ENCODE results near the gene FBXL22. TPM values are rescaled to one million over a fixed set of nuclear protein-coding genes. Genes with fewer than 3 reads are reported as not detected.

FBXL22 gene
- total RNA-seq, 1 donor: 0.54 TPM

DNA sequence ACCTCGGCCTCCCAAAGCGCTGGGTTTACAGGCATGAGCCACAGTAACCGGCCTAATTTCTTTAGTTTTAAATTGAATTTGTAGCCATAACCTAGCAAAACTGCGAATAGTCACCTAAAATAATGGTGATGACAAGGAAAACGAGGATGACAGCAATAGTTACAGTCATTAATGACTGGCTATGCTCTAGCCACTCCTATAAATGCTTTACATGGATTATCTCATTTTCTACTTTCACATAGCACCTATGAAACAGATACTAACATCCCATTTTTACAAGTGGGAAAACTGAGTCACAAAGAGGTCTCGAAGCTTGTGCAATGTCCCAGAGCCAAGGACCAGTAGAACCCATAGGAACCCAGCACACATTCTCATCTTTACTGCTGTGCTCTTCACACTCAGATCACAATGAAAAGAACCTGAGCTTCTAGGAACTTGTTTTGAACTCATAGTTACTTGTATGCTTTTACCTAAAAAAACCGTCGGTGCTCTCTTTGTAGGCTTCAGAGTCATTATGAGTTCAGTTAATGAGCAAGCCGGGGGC, 39.4 kb downstream of the FBXL22 start:
- no peak overlapping the region for H3K4me3 ChIP-seq (ENCODE audit: low read depth, low read length)
- DNase-seq (ENCODE audit: low read depth): no peak
- TF ChIP-seq, protein P1, sequence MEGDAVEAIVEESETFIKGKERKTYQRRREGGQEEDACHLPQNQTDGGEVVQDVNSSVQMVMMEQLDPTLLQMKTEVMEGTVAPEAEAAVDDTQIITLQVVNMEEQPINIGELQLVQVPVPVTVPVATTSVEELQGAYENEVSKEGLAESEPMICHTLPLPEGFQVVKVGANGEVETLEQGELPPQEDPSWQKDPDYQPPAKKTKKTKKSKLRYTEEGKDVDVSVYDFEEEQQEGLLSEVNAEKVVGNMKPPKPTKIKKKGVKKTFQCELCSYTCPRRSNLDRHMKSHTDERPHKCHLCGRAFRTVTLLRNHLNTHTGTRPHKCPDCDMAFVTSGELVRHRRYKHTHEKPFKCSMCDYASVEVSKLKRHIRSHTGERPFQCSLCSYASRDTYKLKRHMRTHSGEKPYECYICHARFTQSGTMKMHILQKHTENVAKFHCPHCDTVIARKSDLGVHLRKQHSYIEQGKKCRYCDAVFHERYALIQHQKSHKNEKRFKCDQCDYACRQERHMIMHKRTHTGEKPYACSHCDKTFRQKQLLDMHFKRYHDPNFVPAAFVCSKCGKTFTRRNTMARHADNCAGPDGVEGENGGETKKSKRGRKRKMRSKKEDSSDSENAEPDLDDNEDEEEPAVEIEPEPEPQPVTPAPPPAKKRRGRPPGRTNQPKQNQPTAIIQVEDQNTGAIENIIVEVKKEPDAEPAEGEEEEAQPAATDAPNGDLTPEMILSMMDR (IDR thresholded peaks at IDR 0.05; ENCODE audit: insufficient read depth, low read length): no peak

DNA sequence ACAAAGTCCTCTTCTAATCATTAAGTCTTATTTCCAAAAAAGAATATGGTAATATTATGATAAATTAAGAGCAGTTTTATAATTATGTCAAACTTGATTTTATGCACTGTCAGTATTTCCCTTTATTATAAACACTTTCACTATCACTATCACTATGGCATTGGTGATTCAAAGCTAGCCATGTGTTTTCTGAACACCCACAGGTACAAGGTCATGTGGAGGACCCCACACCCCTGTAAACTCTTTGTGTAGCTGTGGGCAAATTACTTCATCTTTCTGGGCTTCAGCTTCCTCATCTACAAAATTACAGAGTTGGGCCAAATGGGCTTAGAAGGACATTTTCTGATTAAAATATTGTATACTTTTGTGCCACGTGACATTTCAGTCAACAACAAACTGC, 41.7 kb downstream of the FBXL22 start:
- TF ChIP-seq, protein P1 (IDR thresholded peaks at IDR 0.05; ENCODE audit: insufficient read depth, low read length): no peak
- DNase-seq (ENCODE audit: low read depth): no peak

DNA sequence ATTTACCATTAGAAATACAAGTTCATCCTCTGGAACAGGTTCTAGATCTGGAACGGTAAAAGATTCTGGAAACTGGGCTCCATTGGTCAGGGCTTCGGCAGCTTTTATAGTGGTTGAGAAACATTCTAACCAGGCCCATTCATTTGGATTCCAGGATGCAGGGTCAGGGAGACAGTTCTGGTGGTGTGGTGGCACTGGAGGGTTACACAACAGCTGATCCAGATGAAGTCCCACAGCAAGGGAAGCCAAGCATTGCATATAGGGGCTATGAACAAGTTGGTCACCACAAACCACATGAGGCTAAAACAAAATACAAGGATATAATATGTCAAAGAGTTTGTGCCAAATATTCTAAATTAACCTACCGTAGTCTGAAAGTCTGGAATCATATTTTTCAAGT, 43.0 kb downstream of the FBXL22 start:
- TF ChIP-seq, protein P1 (IDR thresholded peaks at IDR 0.05; ENCODE audit: insufficient read depth, low read length): no peak
- H3K4me3 ChIP-seq (ENCODE audit: low read depth, low read length): no peak overlapping the region
- no peak for DNase-seq (ENCODE audit: low read depth)

More for the DNA sequence above, 41.7 kb downstream of the FBXL22 start:
- no peak overlapping the region for H3K4me3 ChIP-seq (ENCODE audit: low read depth, low read length)

Other genes with a start within 250 kb of the FBXL22 start
- 21.5 and 174 TPM in 2 replicates for gene CA12, start 215.5 kb upstream of the FBXL22 start, total RNA-seq (ENCODE audit: low replicate concordance)
- 35.1 and 45.8 TPM in 2 replicates for gene USP3, start 92.8 kb upstream of the FBXL22 start, total RNA-seq (ENCODE audit: low replicate concordance)
- gene HERC1, start 236.6 kb downstream of the FBXL22 start, total RNA-seq (ENCODE audit: low replicate concordance): 69.9 and 99.8 TPM in 2 replicates

Measured in fibroblast of the aortic adventitia (primary cell).